Measurements from ENCODE around the gene RNF222. TPM values are rescaled to one million over a fixed set of nuclear protein-coding genes. Genes with fewer than 3 reads are reported as not detected.
A peak's percentile ranks its signal among the peaks of the same experiment; 100 is the strongest.

Gene RNF222
- total and polyA plus RNA-seq, 10 of the 15 experiments (the other 5 are each of a cell fraction or from before 2014, with no cell fraction given): not detected

GRCh38 chr17:8383143-8383822 is 14.3 kb downstream of the RNF222 start, which contains the start of gene RPL26 (continued):
- TF ChIP-seq ZNF274 (IDR thresholded peaks at IDR 0.05; ENCODE audit: insufficient read depth, insufficient read length) (no peak), EED (IDR thresholded peaks at IDR 0.05; ENCODE audit: low read depth) (no peak; the same call in 1 of the 2 replicates), ZBTB4 (CRISPR knock-in tag; IDR thresholded peaks at IDR 0.05) (no peak), BACH1 (IDR thresholded peaks at IDR 0.05; ENCODE audit: borderline replicate concordance) (peak; percentile 88), FOXK2 (IDR thresholded peaks at IDR 0.05) (peak; percentile 59), ETV6 (conservative IDR thresholded peaks at IDR 0.05 in 1 of 2, IDR thresholded peaks at IDR 0.05 in 1 of 2; ENCODE audit: borderline replicate concordance in 1 of 2, low read depth in 1 of 2) (peak in 1 of 2 experiments; percentile 41; a peak in 1 of 4 replicates), SUPT20H (IDR thresholded peaks at IDR 0.05; ENCODE audit: borderline replicate concordance, control insufficient read depth, low read depth, low read length) (no peak), ZBTB40 (IDR thresholded peaks at IDR 0.05; ENCODE audit: borderline replicate concordance) (peak; percentile 87), NFXL1 (IDR thresholded peaks at IDR 0.05; ENCODE audit: borderline replicate concordance) (no peak), YBX1 (IDR thresholded peaks at IDR 0.05) (no peak)
- TF ChIP-seq, protein P1, sequence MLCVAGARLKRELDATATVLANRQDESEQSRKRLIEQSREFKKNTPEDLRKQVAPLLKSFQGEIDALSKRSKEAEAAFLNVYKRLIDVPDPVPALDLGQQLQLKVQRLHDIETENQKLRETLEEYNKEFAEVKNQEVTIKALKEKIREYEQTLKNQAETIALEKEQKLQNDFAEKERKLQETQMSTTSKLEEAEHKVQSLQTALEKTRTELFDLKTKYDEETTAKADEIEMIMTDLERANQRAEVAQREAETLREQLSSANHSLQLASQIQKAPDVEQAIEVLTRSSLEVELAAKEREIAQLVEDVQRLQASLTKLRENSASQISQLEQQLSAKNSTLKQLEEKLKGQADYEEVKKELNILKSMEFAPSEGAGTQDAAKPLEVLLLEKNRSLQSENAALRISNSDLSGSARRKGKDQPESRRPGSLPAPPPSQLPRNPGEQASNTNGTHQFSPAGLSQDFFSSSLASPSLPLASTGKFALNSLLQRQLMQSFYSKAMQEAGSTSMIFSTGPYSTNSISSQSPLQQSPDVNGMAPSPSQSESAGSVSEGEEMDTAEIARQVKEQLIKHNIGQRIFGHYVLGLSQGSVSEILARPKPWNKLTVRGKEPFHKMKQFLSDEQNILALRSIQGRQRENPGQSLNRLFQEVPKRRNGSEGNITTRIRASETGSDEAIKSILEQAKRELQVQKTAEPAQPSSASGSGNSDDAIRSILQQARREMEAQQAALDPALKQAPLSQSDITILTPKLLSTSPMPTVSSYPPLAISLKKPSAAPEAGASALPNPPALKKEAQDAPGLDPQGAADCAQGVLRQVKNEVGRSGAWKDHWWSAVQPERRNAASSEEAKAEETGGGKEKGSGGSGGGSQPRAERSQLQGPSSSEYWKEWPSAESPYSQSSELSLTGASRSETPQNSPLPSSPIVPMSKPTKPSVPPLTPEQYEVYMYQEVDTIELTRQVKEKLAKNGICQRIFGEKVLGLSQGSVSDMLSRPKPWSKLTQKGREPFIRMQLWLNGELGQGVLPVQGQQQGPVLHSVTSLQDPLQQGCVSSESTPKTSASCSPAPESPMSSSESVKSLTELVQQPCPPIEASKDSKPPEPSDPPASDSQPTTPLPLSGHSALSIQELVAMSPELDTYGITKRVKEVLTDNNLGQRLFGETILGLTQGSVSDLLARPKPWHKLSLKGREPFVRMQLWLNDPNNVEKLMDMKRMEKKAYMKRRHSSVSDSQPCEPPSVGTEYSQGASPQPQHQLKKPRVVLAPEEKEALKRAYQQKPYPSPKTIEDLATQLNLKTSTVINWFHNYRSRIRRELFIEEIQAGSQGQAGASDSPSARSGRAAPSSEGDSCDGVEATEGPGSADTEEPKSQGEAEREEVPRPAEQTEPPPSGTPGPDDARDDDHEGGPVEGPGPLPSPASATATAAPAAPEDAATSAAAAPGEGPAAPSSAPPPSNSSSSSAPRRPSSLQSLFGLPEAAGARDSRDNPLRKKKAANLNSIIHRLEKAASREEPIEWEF (IDR thresholded peaks at IDR 0.05; ENCODE audit: insufficient replicate concordance, low read depth, low read length): no peak
- TF ChIP-seq, protein P2, sequence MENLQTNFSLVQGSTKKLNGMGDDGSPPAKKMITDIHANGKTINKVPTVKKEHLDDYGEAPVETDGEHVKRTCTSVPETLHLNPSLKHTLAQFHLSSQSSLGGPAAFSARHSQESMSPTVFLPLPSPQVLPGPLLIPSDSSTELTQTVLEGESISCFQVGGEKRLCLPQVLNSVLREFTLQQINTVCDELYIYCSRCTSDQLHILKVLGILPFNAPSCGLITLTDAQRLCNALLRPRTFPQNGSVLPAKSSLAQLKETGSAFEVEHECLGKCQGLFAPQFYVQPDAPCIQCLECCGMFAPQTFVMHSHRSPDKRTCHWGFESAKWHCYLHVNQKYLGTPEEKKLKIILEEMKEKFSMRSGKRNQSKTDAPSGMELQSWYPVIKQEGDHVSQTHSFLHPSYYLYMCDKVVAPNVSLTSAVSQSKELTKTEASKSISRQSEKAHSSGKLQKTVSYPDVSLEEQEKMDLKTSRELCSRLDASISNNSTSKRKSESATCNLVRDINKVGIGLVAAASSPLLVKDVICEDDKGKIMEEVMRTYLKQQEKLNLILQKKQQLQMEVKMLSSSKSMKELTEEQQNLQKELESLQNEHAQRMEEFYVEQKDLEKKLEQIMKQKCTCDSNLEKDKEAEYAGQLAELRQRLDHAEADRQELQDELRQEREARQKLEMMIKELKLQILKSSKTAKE (IDR thresholded peaks at IDR 0.05; ENCODE audit: low read depth, poor library complexity, severe bottlenecking): peak; percentile 39
